GM12878 (cell line): ENCODE data around the gene SLC6A16. TPM values are rescaled to one million over a fixed set of nuclear protein-coding genes. Genes with fewer than 3 reads are reported as not detected.

ENCODE experiments used
- ATAC-seq: fragments of 200-7000 bp; cut with Tn5 transposase; 3 replicates; pipeline ENCODE4 v1.9.1; 2020; ENCODE audit warnings: mild to moderate bottlenecking, moderate library complexity
- BruUV-seq: library from RNA; stranded (reverse); fragments of 400-500 nt; replicated peaks from 2 replicates; lab custom pipeline; 2021; lab: Mats Ljungman, UMichigan
- CTCF ChIA-PET: fragments of 300-600 bp; sonication (Branson Sonifier 250); formaldehyde crosslinking; extraction: SDS; loops from one replicate; lab custom pipeline; 2021; ENCODE audit warnings: inconsistent platforms; lab: Yijun Ruan, JAX
- POLR2A ChIA-PET: fragments of 350-600 bp; formaldehyde crosslinking; extraction: SDS; loops from one replicate; lab custom pipeline; 2021; ENCODE audit warnings: inconsistent platforms; lab: Charles Lee
- RAD21 ChIA-PET: fragments of 300-600 bp; sonication (Branson Sonifier 250); formaldehyde crosslinking; loops from one replicate; lab custom pipeline; 2023; ENCODE audit warnings: antibody characterized with exemption; ENCODE audit not compliant: unreplicated experiment; lab: Charles Lee
- SMC1A ChIA-PET: fragments of 300-600 bp; sonication (Branson Sonifier 250); formaldehyde crosslinking; loops from one replicate; lab custom pipeline; 2023; ENCODE audit not compliant: unreplicated experiment, uncharacterized antibody; lab: Charles Lee
- DNase-seq: peaks from one replicate; pipeline ENCODE4 v3.0.0-alpha.2; 2011; ENCODE audit warnings: low read depth, low spot score
- FAIRE-seq: peaks from 3 replicates; lab custom pipeline; 2011; peaks lifted over from hg19 to GRCh38; lab: Jason Lieb, UNC
- H2AFZ ChIP-seq: 2 replicates; pipeline ENCODE4 v1.6.0; 2011; ENCODE audit warnings: low read depth, low read length, control low read depth; ENCODE audit not compliant: control insufficient read depth
- H3K27ac ChIP-seq: 2 replicates; pipeline ENCODE4 v1.5.1; 2011; ENCODE audit warnings: control low read depth; ENCODE audit not compliant: control insufficient read depth, insufficient read depth
- H3K27me3 ChIP-seq, 2 experiments: replicated peaks in 1 of 2; 2 replicates each; pipeline versions ENCODE4 v1.6.0 to v1.6.1; 2011; ENCODE audit warnings: low read length in 1 of 2; ENCODE audit not compliant: control insufficient read depth in 2 of 2, insufficient read depth in 2 of 2
- H3K36me3 ChIP-seq, 2 experiments: 2 replicates each; pipeline ENCODE4 v1.5.1; 2011; ENCODE audit warnings: low read length in 1 of 2; ENCODE audit not compliant: control insufficient read depth in 2 of 2, insufficient read depth in 2 of 2
- H3K4me1 ChIP-seq: 2 replicates; pipeline ENCODE4 v1.6.1; 2011; ENCODE audit warnings: mild to moderate bottlenecking, low read length, moderate library complexity, mixed read lengths; ENCODE audit not compliant: control insufficient read depth, insufficient read depth
- H3K4me2 ChIP-seq: 2 replicates; pipeline ENCODE4 v1.6.0; 2011; ENCODE audit warnings: control low read depth; ENCODE audit not compliant: control insufficient read depth, insufficient read depth
- H3K4me3 ChIP-seq: fragments of 200-600 bp; sonication (generic); 2 replicates; pipeline ENCODE4 v1.5.1; 2016
- H3K79me2 ChIP-seq: 2 replicates; pipeline ENCODE4 v1.6.0; 2011; ENCODE audit warnings: low read length; ENCODE audit not compliant: control insufficient read depth, insufficient read depth
- H3K9ac ChIP-seq: 2 replicates; pipeline ENCODE4 v1.8.0; 2011; ENCODE audit warnings: low read length, control low read depth, mixed read lengths; ENCODE audit not compliant: control insufficient read depth, insufficient read depth
- H3K9me3 ChIP-seq: replicated peaks from 3 replicates; pipeline ENCODE4 v1.5.1; 2011; ENCODE audit warnings: mild to moderate bottlenecking, low read length; ENCODE audit not compliant: control insufficient read depth, insufficient read depth
- H4K20me1 ChIP-seq: 2 replicates; pipeline ENCODE4 v1.6.0; 2011; ENCODE audit not compliant: control insufficient read depth, insufficient read depth
- BCLAF1 ChIP-seq: fragments of 450-650 bp; IDR thresholded peaks from 2 replicates; pipeline ENCODE4 v1.6.1; 2017; ENCODE audit warnings: antibody characterized with exemption, mild to moderate bottlenecking, moderate library complexity
- GATAD2B ChIP-seq: fragments of 450-650 bp; conservative IDR thresholded peaks from 2 replicates; pipeline ENCODE4 v1.6.1; 2017; ENCODE audit warnings: low read depth, mild to moderate bottlenecking, moderate library complexity
- HDGF ChIP-seq: fragments of 450-650 bp; IDR thresholded peaks from 2 replicates; pipeline ENCODE4 v1.6.1; 2016; ENCODE audit warnings: antibody characterized with exemption
- JUNB ChIP-seq: IDR thresholded peaks from 2 replicates; pipeline ENCODE4 v1.6.1; 2016; ENCODE audit warnings: antibody characterized with exemption, mild to moderate bottlenecking
- KLF5 ChIP-seq: fragments of 450-650 bp; IDR thresholded peaks from 2 replicates; pipeline ENCODE4 v1.6.1; 2014; ENCODE audit warnings: mild to moderate bottlenecking; ENCODE audit not compliant: partially characterized antibody
- MTA2 ChIP-seq: fragments of 450-650 bp; IDR thresholded peaks from 2 replicates; pipeline ENCODE4 v1.6.1; 2016; ENCODE audit warnings: low read depth, mild to moderate bottlenecking, moderate library complexity
- NR2C2 ChIP-seq: IDR thresholded peaks from 2 replicates; pipeline ENCODE4 v1.6.1; 2011; ENCODE audit warnings: borderline replicate concordance, low read depth; ENCODE audit not compliant: control insufficient read depth, insufficient read length
- PAX5 ChIP-seq: IDR thresholded peaks from 2 replicates; pipeline ENCODE4 v1.6.1; 2011; ENCODE audit warnings: low read depth, low read length, borderline replicate concordance
- RAD21 ChIP-seq: IDR thresholded peaks from 2 replicates; pipeline ENCODE4 v1.6.1; 2011; ENCODE audit warnings: mild to moderate bottlenecking, low read depth, low read length, moderate library complexity; ENCODE audit not compliant: insufficient read depth
- RAD51 ChIP-seq: fragments of 450-650 bp; IDR thresholded peaks from 2 replicates; pipeline ENCODE4 v1.6.1; 2016; ENCODE audit warnings: moderate library complexity, mild to moderate bottlenecking, inconsistent platforms
- RB1 ChIP-seq: fragments of 450-650 bp; formaldehyde crosslinking; IDR thresholded peaks from 2 replicates; pipeline ENCODE4 v1.6.1; 2017; ENCODE audit warnings: mild to moderate bottlenecking, borderline replicate concordance
- SIN3A ChIP-seq: IDR thresholded peaks from 2 replicates; pipeline ENCODE4 v1.6.1; 2012; ENCODE audit warnings: low read depth, low read length, improper control_type of control experiment
- TARDBP ChIP-seq: IDR thresholded peaks from 2 replicates; pipeline ENCODE4 v1.6.1; 2016; ENCODE audit warnings: borderline replicate concordance
- ZBTB11 ChIP-seq: fragments of 450-650 bp; formaldehyde crosslinking; IDR thresholded peaks from 2 replicates; pipeline ENCODE4 v1.5.0; 2022; ENCODE audit warnings: mild to moderate bottlenecking, missing genetic modification characterization
- WGBS: methylation state at CpG from one replicate; pipeline ENCODE4 v1.1.6; 2016; ENCODE audit warnings: low lambda C conversion rate; ENCODE audit not compliant: insufficient replicate concordance, insufficient coverage; ENCODE audit errors: missing lambda C conversion rate; 5-methylcytosine and 5-hydroxymethylcytosine counted together
- in situ Hi-C: fragments of 300-500 bp; cut with MboI; formaldehyde crosslinking; loops from 9 replicates; pipeline ENCODE4 v1.14.3; 2018; ENCODE audit warnings: mixed read lengths
- intact Hi-C: fragments of 100-400 bp; cut with micrococcal nuclease; formaldehyde crosslinking; loops from one replicate; pipeline ENCODE4 v1.14.2; 2022; ENCODE audit not compliant: unreplicated experiment
- polyA plus RNA-seq, 11 experiments: library from polyadenylated mRNA; depleted of rRNA in 4 of 11; unstranded in 6 of 11; stranded (reverse) in 5 of 11; fragments of >200 nt; fragmentation: Nextera tagmentation in 4 of 11; fragmentation: Illumina TruSeq in 1 of 11; extraction: Ambion mirVana in 4 of 11; extraction: Trizol in 1 of 11; gene quantifications; 1 replicate in 1 of 11; 2 replicates in 10 of 11; pipeline versions ENCODE4 v1.2.1 to v1.2.3, GENCODE V29; 2011 to 2016; ENCODE audit warnings: inconsistent platforms in 2 of 11, missing spikeins in 2 of 11, low read depth in 1 of 11
- total RNA-seq, 4 experiments: library from RNA; depleted of rRNA in 3 of 4; stranded (reverse); fragments of >200 nt in 3 of 4; fragmentation: Illumina TruSeq in 1 of 4; extraction: Trizol in 1 of 4; gene quantifications; 2 replicates each; pipeline versions ENCODE4 v1.2.1 to v1.2.3, GENCODE V29; 2013 to 2021
- TF ChIP-seq, protein P1 (sequence below): fragments of 450-650 bp; IDR thresholded peaks from 2 replicates; pipeline ENCODE4 v1.6.1; 2014; ENCODE audit warnings: mild to moderate bottlenecking
- TF ChIP-seq, protein P2 (sequence below): fragments of 450-650 bp; IDR thresholded peaks from 2 replicates; pipeline ENCODE4 v1.6.1; 2018; ENCODE audit warnings: borderline replicate concordance, mild to moderate bottlenecking; ENCODE audit not compliant: partially characterized antibody

The SLC6A16 gene
- total and polyA plus RNA-seq, 10 of the 15 experiments (the other 5 are each of a cell fraction or from before 2014, with no cell fraction given): 0.23 to 3.2 (median 0.54) TPM

- RAD21 ChIA-PET: no interaction called here
- Histone ChIP-seq H3K9ac (no peak overlapping the region), H3K4me1 (no peaks in the 10 kb centered on the region; the same call in 1 of the 2 replicates), H2AFZ (no peak overlapping the region), H3K4me2 (no peak overlapping the region), H3K36me3 (no peaks in the 10 kb centered on the region), H4K20me1 (no peaks in the 10 kb centered on the region), H3K4me3 (no peak overlapping the region), H3K9me3 (no peaks in the 10 kb centered on the region), H3K27ac (no peak overlapping the region), H3K79me2 (no peaks in the 10 kb centered on the region), H3K27me3 (no peaks in the 10 kb centered on the region)
- 44% methylated on average over 3 of the region's 3 CpGs for WGBS
- no peak for ATAC-seq
- no TSS peak for BruUV-seq
- CTCF ChIA-PET: interaction anchor here (1.5 kb wide), 1 partner anchor 72 kb away, joined by 3 read pairs; no protein-coding TSS in a partner anchor
- POLR2A ChIA-PET: interaction anchor here (0.6 kb wide), 1 partner anchor 8 kb away, joined by 3 read pairs; no protein-coding TSS in a partner anchor
- SMC1A ChIA-PET: no interaction called here
- in situ Hi-C loops: no loop called here
- no peak for FAIRE-seq
- intact Hi-C loops: no loop called here
- no peak for DNase-seq
- TF ChIP-seq, protein P1, sequence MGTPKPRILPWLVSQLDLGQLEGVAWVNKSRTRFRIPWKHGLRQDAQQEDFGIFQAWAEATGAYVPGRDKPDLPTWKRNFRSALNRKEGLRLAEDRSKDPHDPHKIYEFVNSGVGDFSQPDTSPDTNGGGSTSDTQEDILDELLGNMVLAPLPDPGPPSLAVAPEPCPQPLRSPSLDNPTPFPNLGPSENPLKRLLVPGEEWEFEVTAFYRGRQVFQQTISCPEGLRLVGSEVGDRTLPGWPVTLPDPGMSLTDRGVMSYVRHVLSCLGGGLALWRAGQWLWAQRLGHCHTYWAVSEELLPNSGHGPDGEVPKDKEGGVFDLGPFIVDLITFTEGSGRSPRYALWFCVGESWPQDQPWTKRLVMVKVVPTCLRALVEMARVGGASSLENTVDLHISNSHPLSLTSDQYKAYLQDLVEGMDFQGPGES: no peak
- TF ChIP-seq RAD51: no peak
- no peak for TF ChIP-seq RB1
- no peak for TF ChIP-seq PAX5
- no peak for TF ChIP-seq BCLAF1
- no peak for TF ChIP-seq JUNB
- TF ChIP-seq HDGF: no peak
- no peak for TF ChIP-seq GATAD2B
- no peak for TF ChIP-seq TARDBP
- no peak for TF ChIP-seq SIN3A
- no peak for TF ChIP-seq RAD21
- no peak for TF ChIP-seq NR2C2
- TF ChIP-seq, protein P2, sequence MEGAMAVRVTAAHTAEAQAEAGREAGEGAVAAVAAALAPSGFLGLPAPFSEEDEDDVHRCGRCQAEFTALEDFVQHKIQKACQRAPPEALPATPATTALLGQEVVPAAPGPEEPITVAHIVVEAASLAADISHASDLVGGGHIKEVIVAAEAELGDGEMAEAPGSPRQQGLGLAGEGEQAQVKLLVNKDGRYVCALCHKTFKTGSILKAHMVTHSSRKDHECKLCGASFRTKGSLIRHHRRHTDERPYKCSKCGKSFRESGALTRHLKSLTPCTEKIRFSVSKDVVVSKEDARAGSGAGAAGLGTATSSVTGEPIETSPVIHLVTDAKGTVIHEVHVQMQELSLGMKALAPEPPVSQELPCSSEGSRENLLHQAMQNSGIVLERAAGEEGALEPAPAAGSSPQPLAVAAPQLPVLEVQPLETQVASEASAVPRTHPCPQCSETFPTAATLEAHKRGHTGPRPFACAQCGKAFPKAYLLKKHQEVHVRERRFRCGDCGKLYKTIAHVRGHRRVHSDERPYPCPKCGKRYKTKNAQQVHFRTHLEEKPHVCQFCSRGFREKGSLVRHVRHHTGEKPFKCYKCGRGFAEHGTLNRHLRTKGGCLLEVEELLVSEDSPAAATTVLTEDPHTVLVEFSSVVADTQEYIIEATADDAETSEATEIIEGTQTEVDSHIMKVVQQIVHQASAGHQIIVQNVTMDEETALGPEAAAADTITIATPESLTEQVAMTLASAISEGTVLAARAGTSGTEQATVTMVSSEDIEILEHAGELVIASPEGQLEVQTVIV: no peak
- TF ChIP-seq KLF5: no peak
- TF ChIP-seq ZBTB11: no peak
- TF ChIP-seq MTA2: no peak
Observed at GRCh38 chr19:49297403-49297802, 27.6 kb downstream of the SLC6A16 start.
